GM21447 (cell line): ENCODE data around the gene ZNF557.

Source experiments
- ATAC-seq: cut with Tn5 transposase; IDR thresholded peaks from one replicate; pipeline ENCODE4 v1.9.1; 2021; ENCODE audit not compliant: unreplicated experiment

The ZNF557 gene

DNA sequence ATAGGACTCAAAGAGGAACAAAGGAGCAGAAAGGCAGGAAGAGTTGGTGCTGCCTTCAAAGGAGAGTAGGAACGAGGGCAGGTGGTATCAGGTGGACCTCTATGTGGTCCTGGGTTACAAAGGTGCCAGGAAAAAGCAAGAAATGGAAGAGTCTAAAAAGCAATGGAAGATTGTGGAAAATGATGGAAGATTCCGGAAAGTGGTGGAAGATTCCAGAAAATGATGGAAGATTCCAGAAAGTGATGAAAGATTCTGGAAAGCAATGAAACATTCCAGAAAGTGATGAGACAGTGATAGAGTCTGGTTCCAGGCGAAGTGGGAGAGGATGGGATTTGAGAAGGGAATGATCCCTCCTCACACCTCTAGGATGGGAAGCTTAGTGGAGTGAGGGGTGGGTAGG, 55.3 kb downstream of the ZNF557 start:
- ATAC-seq, result no peak

DNA sequence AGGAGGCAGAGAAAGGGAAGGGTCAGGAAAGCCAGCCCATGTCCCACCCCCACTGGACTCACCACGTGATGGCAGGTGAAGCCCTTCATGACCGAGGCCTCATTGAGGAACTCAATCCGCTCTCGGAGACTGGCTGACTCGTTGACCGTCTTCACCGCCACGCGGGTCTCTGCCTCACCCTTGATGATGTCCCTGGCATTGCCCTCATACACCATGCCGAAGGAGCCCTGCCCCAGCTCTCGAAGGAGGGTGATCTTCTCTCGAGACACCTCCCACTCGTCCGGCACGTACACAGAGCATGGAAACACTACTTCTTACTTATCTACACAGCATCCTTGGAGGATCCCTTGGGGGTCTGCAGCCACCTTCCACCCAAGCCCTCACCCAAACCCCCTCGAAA, 55.7 kb downstream of the ZNF557 start:
- ATAC-seq, result no peak

DNA sequence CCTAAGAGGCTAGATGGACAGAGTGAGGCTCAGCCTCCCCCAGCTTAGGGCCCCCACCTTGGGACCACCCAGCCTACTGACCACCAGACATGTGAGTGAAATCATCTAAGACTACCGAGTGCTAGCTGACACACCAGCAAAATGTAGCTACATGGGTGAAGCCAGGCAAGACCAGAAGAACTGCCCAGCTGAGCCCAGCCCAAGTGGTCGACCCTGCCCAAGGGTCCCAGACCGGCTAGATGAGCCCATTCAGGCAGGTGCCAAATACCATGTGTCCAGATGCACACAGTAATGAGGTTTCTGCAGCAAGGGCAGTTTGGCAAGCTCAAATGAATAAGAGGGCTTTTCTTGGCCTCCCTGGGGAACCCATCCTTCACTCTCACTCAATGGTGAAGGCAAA, 56.6 kb downstream of the ZNF557 start:
- ATAC-seq, result no peak

DNA sequence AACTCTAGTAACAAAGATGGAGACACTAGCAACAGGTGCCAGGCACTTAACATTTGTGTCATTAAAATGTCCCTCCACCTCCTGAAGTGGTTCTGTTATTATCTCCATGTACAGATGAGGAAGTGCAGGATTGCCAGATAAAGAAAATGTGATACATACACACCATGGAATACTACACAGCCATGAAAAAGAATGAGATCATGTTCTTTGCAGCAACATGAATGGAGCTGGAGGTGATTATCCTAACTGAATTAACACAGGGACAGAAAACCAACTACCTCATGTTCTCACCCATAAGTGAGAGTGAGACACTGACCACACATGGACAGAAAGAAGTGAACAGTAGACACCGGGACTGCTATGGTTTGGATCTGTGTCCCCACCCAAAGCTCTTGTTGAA, 60.5 kb downstream of the ZNF557 start:
- ATAC-seq, result no peak

DNA sequence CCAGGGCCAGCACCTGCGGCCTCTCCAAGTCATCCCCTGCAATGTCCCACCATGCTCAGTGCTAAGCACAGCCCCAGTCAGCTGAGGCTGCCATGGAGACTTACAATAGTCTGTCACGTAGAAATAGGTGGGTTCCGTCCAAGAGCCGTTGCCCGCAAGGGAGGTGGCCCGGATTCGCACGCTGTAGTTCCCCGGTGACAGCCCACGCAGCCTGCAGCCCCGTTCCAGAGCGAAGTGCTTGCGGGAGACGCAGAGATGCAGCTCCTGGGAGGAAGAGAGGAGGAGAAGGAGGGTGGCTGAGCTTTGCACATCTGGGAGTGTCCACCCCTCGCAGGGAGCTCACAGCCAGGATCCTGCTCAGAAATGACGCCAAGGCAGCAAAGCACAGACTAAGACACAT, 62.6 kb downstream of the ZNF557 start:
- no peak for ATAC-seq

DNA sequence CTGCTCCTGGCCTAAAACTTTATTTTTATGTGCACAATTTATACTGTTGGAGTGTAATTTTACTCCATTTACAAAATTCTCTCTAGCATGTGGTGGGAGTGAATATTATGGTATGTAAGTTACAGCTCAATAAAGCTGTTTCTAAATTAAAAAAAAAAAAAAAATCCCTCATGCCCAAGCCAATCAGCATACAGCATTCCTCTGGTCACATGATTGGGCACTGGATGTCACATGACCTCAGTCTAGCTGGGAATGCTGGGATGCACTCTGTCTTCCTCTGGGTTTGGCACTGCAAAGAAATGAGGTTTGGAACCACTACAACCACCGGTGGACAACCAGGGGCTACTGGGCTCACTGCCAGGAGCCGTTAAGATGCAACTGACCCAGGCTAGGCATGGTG, 67.6 kb downstream of the ZNF557 start:
- no peak for ATAC-seq
